GM18907 (cell line): Measurements from ENCODE around the gene RASSF9.

Experiments used
- ATAC-seq: cut with Tn5 transposase; IDR thresholded peaks from one replicate; pipeline ENCODE4 v1.9.1; 2021; ENCODE audit warnings: mild to moderate bottlenecking, moderate library complexity; ENCODE audit not compliant: unreplicated experiment

Gene RASSF9

DNA sequence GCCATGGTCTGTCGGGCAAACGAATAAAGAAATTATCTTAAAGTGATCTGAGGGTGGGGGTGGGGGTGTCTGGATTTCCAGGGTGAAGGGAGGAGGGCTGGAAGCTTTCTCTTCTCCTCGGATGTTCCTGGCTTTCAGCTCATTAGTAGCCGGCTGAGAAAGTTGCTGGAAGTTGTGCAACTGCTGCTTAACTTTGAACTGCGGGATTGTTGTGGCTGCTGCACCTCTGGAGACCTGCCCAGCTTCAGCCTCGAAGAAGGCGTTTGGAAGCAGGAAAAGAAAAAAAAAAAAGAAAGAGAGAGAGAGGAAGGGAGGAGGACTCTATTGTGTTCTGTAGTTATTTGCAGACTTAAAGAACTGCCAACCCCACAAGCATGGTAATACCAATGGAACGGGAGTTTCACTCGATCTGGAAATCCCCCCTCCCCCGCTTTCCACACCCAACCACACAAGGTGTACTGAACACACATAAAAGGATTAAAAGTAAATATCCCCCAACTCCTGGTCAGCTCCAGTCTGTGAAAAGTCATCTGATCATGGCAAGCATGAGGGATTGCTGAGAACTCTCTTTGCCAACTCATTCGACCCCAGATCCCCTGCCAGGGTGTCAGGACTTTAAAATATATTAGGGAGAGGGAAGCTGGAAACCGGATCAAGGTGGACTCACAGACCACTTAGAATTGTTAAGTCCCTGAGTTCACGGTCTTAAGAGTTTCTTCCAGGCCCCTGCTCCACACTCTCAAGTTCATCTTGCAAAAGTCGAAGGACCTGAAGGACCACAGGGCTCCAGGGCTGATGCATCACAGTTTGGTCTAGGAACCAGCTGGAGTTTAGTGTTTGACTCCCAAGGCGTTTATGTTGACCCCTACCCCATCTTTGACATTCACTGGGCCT is at the start of gene RASSF9:
TSS of gene RASSF9 (minus strand) at position 213 of the 894 bp plus-strand sequence. CDS start at position 5, 208 bp downstream.
- no peak for ATAC-seq

DNA sequence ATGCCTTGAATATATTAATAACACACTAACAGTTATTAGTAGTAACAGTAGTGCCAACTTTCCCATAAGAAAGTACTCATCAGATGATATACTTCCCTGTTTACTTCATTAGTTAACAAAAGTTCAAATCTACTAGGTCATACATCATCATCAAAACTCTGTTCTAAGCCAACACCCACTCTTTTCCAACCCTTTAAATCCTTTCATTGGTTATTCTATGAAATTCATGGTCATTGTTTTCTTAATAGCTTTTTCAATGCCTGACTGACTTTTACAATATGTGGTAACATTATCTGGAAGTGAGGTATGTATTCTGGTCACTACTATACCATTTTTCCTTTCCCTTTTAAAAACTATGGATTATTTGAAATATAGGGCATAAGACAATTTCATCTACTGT is 47.6 kb upstream of the RASSF9 start:
- ATAC-seq = no peak

DNA sequence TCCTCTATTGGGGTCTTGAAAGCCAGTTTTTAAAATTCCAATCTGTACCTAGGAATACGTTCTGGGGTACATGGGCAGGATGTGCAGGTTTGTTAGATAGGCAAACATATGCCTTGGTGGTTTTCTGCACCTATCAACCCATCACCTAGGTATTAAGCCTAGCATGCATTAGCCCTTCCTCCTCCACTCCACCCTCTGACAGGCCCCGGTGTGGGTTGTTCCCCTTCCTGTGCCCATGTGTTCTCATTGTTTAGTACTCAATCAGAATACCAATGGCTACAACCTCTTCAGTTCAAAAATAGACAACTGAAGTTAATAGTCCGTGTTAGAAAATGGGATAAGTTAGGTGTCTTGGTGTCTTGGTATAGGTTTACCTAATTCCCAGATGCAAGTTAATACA is 41.2 kb upstream of the RASSF9 start:
- no peak for ATAC-seq

DNA sequence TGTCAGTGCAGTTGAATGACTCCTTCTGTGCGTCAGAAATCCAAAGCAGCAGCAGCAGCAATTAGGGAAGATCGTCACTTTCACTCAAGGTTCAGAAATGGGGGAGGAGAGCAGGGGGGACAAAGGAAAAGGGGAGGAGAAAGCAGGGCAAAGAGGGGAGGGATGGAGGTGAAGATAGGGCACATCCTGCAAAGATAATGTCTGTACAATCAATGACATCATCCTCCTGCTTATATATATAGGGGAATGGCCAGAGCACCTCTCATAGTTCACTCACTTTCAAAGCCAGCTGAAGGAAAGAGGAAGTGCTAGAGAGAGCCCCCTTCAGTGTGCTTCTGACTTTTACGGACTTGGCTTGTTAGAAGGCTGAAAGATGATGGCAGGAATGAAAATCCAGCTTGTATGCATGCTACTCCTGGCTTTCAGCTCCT is 37.8 kb upstream of the RASSF9 start, which contains the start of gene NTS:
TSS of gene NTS (plus strand) at position 265 of the 431 bp plus-strand sequence. CDS start at position 374, 109 bp downstream.
- ATAC-seq = peak; percentile 96

DNA sequence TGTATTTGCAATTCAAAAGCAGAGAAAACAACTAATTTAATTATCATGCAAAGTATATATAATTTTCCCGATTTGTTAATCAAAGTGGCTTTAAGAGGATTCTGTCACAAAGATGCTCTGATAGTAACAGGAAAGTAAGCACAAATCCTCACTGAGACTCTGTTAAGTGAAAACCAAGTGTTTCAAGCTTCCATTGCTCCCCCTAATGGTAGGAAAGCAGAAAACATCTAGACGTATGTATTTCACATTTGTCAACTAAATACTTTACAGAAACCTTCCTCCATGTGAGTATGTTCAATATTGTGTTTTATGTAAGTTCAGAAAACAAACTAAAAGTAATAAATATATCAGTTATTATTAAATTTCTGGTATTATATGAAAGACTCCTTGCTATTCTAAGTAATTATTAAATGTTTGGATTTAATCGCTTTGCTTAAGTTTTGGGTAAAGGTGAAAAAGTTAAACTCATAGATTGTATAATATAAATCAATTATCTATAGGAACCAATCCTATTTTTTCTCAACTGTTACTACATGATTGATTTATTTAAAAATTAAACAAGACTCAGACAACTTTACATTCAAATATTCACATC is 36.4 kb upstream of the RASSF9 start:
- peak; percentile 78 for ATAC-seq

DNA sequence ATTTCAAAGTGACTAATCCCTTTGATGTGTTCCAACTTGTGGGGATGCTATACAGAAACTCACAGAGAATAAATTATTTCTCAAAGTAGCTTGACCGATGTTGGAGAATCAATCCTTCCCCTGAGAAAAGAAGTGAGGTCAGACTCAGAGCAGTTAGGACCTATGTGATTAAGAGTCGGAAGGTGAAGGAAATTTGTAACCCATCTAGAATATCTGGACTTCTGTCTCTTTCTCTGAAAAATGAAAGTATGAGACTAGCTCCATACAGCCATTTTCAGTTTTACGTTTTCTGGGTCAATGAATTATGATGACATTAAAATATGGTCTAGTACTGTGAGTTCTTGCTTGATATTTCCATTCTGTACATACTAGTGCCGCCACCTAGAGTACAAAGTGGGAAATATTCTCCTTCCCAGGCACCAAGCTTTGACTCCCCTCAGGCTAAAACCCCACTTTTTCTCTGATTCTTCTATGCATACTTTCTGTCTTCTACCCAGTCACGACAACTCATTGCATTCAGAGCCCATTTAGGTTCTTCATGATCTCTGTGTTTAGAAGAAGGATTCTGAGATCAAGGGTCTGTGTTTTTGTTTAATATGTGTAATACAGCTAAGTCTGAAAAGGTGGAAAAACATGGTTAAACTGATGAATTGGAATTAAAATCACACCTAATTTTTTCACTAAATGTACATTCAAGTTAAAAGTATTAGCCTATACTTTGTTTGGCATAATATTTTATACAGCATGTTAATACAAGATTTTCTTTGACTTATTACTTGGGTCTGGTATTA is 31.0 kb upstream of the RASSF9 start:
- ATAC-seq = peak; percentile 99

DNA sequence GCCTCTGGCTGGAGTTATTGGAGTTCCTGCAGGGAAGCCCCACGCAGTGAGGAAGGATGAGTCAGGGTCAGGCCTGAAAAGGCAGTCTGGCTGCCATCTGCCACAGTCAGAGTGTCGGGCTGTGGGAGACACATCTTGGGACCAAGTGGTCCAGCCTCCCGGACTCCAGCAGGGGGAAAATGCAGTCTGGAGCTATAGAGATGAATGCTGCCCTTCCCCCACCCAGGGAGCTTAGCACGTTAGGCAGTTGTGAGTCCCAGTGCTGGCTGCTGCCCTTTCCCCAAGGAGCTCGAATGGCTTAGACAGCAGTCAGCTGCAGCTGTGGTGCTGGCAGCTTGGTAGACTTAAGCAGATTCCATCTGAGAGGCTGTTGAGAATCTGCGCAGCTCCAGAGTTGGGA is 29.7 kb upstream of the RASSF9 start:
- no peak for ATAC-seq

DNA sequence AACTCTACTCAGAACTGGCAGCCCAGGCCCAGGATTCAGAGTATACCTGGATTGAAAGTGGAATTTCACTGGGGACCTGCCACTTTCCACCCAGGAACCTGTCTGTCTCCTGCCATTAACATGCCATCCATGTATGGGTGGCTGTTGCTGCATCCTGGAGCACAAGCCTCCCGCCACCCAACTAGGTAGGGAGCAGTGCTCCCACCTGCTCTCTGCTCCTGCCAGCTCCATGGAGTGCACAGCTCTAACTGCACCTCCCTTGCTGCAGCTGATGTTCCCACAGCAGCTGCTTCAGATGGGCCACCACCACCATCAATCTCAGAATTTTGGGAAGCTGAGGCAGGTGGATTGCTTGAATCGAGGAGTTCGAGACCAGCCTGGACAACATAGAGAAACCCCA is 20.8 kb upstream of the RASSF9 start:
- no peak for ATAC-seq

DNA sequence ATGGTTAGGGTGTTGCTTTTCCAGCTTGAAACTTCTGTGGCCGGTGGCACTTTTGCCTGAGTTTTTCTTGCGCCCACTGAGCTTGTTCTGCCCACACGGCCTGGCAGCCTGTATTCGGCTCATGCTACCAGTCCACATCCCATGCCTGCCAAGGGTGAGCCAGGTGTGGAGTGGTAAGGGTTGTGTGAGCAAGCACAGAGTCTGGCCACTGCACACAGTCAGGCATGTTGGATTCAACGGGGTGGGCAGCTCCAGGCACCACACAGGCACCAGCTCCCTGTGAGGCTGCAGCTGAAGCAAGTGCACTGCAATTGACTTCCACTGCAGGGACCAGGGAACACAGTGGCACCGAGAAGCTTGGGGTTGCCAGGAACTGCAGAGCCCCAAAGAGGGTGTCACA is 19.1 kb upstream of the RASSF9 start:
- ATAC-seq = no peak

DNA sequence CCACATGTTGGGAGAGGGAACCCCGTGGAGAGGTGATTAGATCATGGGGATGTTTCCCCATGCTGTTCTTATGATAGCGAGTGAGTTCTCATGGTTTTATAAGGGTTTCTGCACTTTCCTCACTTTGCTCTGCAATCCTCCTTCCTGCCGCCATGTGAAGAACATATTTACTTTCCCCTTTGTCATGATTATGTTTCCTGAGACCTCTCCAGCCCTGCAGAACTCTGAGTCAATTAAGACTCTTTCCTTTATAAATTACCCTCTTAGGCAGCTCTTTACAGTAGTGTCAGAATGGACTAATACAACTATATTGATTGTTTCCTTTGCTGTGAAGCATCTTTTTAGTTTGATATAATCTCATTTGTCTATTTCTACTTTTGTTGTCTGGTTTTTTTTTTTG is 13.1 kb upstream of the RASSF9 start:
- no peak for ATAC-seq

DNA sequence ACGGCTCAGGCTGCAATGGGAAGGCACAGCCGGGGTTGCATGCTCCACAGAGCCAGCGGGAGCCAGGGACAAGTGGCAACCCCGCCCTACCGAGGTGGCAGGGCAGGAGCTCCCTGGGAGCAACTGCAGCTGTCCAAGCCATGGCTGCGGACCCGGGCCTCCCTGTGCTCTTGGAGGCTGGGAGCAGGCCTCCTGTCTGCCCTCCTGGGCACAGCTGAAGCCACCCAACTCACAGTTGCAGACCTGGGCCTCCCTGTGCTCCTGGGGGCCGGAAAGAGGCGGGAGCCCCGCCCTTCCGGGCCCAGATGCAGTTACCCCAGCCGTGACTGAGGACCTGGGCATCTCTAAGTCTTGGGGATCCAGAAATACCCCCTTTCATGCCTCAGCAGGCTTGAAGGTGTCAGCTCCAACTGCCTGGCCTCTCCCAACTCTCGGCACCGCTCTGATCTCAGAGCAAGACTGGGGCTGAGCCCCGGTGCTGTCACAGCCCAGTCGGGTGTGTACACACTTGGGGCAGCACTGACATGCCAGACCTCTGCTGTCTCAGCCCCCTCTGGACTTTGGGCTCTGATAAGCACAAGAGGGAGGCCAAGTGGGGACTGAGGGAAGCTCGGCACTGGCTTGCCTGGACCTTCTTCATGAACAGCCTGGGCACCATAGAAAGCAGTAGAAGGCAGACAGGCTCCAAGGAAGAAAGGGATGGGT is 7.5 kb upstream of the RASSF9 start:
- ATAC-seq = no peak

DNA sequence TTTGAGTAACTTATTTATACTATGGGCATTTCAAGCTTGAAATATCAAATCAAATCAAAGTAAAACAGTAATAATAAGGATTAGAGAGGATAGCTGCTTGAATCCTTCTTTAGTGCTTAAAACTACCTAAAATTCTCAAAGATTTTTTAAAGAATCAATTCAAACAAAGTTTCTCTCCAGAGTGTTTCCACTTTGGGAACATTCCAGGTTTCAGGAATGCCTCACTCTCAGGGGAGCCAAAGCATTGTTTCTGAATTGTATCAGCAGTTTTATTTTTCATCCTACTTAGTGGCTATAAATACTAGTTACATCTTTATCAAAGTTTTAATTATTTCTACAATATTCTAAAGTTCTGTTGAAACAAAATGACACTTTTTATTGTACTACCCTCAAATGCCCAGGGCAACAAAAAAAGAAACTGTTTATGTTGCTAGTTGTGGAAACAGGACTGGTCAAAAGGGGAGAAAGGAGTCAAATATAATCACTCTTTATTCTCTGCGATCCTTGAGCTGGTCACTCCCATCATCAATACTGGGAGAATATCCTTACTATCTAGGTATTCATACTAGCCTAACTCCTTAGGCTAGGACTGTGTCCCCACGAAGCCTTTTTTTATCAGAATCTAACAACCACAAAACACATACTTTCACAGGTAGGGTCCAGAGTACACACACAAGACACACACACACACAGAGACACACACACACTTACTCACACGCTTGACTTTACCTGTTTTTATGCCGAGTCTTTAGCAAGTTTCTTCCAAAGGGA is 598 bp downstream of the RASSF9 start:
- no peak for ATAC-seq

DNA sequence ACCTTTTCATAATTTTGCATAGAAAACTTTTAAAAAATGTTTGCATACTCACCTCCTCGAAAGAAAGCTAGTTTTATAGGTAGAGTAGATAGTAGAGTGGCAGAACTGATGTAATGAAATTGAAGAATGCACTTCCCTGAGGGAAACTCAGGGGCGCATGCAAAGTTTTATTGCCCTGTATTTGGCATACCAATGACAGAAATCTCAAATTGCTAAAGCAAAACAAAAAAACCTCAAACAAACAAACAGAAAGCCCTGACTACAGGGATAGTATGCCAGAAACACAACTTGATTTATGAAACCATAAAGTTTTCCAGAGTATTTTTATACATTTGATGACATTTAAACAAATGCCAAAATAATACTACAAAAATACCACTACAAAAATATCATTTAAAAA is 1.8 kb downstream of the RASSF9 start:
- ATAC-seq = no peak

DNA sequence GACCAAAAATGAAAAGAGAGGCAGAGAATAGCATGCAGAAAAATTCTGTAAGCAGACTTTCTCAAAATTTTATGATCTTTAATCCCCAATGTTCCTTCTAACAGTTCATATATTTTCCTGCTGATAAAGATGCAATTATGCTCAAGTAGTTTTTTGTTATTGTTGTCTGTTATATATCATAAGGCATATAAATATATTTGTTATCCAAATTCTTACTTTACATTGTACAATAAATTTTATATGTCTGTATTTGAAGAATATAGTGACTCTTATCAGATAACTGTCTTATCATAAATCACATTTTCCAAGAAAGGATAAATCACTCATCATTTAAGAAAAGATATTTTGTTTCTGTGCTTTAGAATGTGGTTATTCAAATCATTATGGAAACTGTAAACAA is 2.6 kb downstream of the RASSF9 start:
- no peak for ATAC-seq

DNA sequence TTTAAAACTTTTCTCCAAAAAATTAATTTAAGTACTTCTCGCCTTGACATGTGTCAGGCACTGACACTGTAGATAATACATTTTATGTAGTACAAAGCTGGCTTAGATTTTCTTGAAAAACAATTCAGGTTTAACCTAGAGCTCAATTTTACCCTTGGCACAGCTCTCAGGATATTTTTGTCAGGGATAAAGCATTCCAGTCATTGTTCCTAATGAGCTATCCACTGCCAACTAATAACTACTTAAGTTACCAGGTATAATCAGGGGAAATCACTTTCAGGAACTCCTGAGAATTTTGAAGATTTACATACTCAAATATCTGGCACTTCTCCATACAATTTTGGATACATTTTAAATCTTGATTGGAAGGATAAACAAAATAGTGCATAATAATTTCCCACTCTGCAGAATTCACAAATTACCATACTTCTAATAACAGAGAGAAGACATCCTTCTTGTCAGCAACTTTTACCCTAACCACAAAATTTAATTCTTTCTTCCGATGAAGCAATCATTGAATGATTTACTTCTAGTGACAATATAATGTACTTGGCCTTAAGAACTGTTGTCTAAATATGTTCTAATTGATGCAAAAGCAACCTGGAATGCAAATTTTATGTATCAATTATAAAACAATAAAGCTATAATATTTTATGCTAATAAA is 4.8 kb downstream of the RASSF9 start:
- no peak for ATAC-seq

DNA sequence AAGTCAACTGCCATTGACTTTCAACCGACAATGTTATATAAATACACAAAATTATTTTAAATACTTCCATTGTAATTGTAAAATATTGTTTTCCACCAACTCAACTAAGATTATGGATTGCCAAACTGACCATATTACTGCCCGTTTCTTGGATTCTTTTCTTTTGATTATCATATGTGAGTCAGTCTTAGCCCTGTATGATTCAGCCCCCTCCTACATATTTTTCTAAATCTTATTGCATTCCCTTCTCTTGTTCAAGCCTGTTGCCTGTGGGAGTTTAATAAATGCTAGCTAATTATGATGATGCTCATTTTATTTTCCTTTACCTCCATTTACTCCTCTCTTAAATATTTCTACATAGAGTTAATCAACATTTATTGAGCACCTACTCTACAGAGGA is 6.8 kb downstream of the RASSF9 start:
- no peak for ATAC-seq

DNA sequence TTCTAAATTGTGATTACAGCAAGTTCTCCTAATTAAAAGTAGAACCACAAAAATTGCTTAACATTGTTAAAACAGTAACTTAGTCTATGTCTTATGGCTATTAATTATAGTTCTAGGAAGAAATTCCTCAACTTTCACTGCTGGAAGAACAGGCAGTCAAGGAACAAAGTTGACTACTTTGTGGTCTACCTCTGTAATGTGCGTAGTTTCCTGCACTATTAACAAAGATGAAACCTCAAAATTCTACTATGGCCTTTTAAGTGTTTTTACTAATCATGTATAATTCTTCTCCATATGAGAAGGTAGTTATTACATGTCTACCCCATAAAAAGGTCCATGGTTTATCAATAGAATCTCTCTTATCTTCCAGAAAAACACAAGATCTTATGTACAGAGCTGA is 7.6 kb downstream of the RASSF9 start:
- ATAC-seq = no peak

DNA sequence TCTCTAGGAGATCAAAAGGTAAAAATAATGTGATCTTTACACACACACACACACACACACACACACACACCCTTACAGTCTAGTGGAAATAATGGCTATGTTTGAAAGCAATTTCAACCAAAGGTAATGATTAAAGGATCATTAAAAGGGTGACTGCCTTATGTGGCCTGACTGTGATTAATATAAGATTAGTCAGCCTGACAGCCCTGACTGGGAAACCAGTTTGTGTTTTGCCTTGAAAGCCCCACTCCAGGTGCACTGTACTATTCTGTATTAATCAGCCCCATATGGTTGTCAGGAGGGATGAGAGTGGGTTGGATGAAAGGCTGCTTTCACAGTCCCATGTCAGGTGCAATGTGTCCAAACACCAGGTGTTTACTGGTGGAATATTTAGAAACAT is 10.5 kb downstream of the RASSF9 start:
- no peak for ATAC-seq

DNA sequence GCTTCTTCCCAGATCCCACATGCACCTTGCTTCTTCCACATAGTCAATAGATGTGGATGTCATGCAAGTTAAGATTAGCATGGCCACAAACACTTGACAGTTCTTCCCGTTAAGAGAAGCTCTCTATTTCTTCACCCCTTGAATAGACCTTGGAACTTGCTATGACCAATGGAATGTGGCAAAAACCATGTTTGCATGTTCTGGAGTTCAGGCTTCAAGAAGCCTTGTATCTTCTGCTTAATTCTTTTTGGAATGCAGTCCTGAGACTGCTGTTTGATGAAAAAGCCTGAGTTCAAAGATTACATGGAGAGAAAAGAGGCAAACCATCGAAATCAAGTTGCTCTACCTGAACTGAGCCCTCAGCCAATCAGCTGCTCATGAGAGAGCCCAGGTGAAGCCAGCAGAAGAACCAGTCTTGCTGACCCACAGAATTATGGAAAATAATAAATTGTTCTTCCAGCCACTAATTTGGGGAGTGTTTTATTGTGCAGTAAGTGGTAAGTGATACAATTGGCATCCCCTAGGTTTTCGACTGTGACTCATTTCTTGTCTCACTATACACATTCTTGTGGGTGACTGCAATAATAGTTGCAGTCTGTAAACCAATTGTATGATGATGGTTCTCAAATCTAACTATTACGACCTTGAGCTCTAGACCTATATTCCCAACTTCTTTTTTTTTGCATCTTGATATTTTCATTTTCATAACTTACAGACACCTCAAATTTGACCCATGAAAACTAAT is 12.6 kb downstream of the RASSF9 start:
- no peak for ATAC-seq
